Dendritic cell treated with granulocyte-macrophage colony-stimulating factor and Interleukin-4, amounts not matched to agents 40 ng/mL and 50 ng/mL, for 4 days (primary cell): ENCODE results near the gene MFSD11.
"Not testable (repeated sequence)": the region's sequence is repeated elsewhere in the genome, so short reads cannot be mapped to it uniquely, and the experiment has no call there.

Source experiments
- H3K27ac Mint-ChIP-seq: one replicate; pipeline ENCODE4 v1.8.0; 2022; ENCODE audit warnings: mild to moderate bottlenecking, mixed read lengths
- H3K27me3 Mint-ChIP-seq: one replicate; pipeline ENCODE4 v1.8.0; 2022; ENCODE audit warnings: mild to moderate bottlenecking, mixed read lengths
- H3K36me3 Mint-ChIP-seq: one replicate; pipeline ENCODE4 v1.8.0; 2022; ENCODE audit warnings: low read depth, mixed read lengths
- H3K4me1 Mint-ChIP-seq: one replicate; pipeline ENCODE4 v1.8.0; 2022; ENCODE audit warnings: low read depth, mixed read lengths
- H3K4me3 Mint-ChIP-seq: one replicate; pipeline ENCODE4 v1.8.0; 2022; ENCODE audit warnings: mild to moderate bottlenecking, moderate library complexity, mixed read lengths
- H3K9me3 Mint-ChIP-seq: one replicate; pipeline ENCODE4 v1.8.0; 2022; ENCODE audit warnings: mixed read lengths
- intact Hi-C: fragments of 100-400 bp; cut with micrococcal nuclease; formaldehyde crosslinking; loops from one replicate; pipeline ENCODE4 v1.15.0; 2022

MFSD11 gene

GRCh38 chr17:76737676-76738467 lies at the start of gene MFSD11:
Gene MFSD11 (plus strand): TSS chr17:76738119. CDS start chr17:76738353, 234 bp downstream.
- Mint-ChIP-seq H3K4me3 (peak within 1 kb of the TSS; percentile 92), H3K27me3 (no peaks in the 10 kb centered on the region), H3K9me3 (no peaks in the 10 kb centered on the region), H3K27ac (peak within 1 kb of the TSS; percentile 96), H3K36me3 (peaks cover 78% of the 10 kb centered on the region), H3K4me1 (peaks cover 34% of the 10 kb centered on the region)
- intact Hi-C loops, result loop anchor here (2.0 kb wide), 1 partner anchor 403 kb away; the partner anchor contains the start of gene SEC14L1

GRCh38 chr17:76688165-76688622 lies 49.7 kb upstream of the MFSD11 start:
- Mint-ChIP-seq H3K4me3 (no peak overlapping the region), H3K4me1 (no peaks in the 10 kb centered on the region), H3K27ac (no peak overlapping the region), H3K9me3 (no peaks in the 10 kb centered on the region), H3K36me3 (peaks cover 10% of the 10 kb centered on the region), H3K27me3 (peaks cover 3% of the 10 kb centered on the region)
- intact Hi-C loops, result no loop called here

- H3K4me3 Mint-ChIP-seq, result no peak overlapping the region
- H3K36me3 Mint-ChIP-seq, result peaks cover 10% of the 10 kb centered on the region
- intact Hi-C loops, result no loop called here
- H3K27me3 Mint-ChIP-seq, result peaks cover 3% of the 10 kb centered on the region
- no peak overlapping the region for H3K27ac Mint-ChIP-seq
- no peaks in the 10 kb centered on the region for H3K4me1 Mint-ChIP-seq
- H3K9me3 Mint-ChIP-seq, result no peaks in the 10 kb centered on the region
Observed at GRCh38 chr17:76689859-76690258, 48.1 kb upstream of the MFSD11 start.

GRCh38 chr17:76690596-76691280 lies 47.2 kb upstream of the MFSD11 start:
- intact Hi-C loops, result no loop called here
- Mint-ChIP-seq H3K9me3 (no peaks in the 10 kb centered on the region), H3K27me3 (peaks cover 2% of the 10 kb centered on the region)

GRCh38 chr17:76691379-76692191 lies 46.3 kb upstream of the MFSD11 start:
- Mint-ChIP-seq H3K27me3 (peaks cover 2% of the 10 kb centered on the region), H3K4me1 (no peaks in the 10 kb centered on the region), H3K27ac (no peak overlapping the region), H3K4me3 (no peak overlapping the region), H3K9me3 (no peaks in the 10 kb centered on the region), H3K36me3 (peaks cover 10% of the 10 kb centered on the region)
- intact Hi-C loops, result no loop called here

More at GRCh38 chr17:76690596-76691280, 47.2 kb upstream of the MFSD11 start:
- Mint-ChIP-seq H3K4me3 (no peak overlapping the region), H3K4me1 (no peaks in the 10 kb centered on the region), H3K27ac (no peak overlapping the region), H3K36me3 (peaks cover 10% of the 10 kb centered on the region)

- Mint-ChIP-seq H3K9me3 (no peaks in the 10 kb centered on the region), H3K36me3 (no peaks in the 10 kb centered on the region), H3K4me3 (no peak overlapping the region), H3K4me1 (no peaks in the 10 kb centered on the region), H3K27ac (no peak overlapping the region), H3K27me3 (peaks cover 2% of the 10 kb centered on the region)
- intact Hi-C loops, result no loop called here
Observed at GRCh38 chr17:76695059-76695831, 42.7 kb upstream of the MFSD11 start.

- intact Hi-C loops, result no loop called here
Observed at GRCh38 chr17:76696763-76697701, 40.9 kb upstream of the MFSD11 start.

GRCh38 chr17:76697702-76698465 lies 40.0 kb upstream of the MFSD11 start:
- peaks cover 2% of the 10 kb centered on the region for H3K27me3 Mint-ChIP-seq
- H3K4me1 Mint-ChIP-seq, result no peaks in the 10 kb centered on the region
- H3K27ac Mint-ChIP-seq, result no peak overlapping the region
- intact Hi-C loops, result no loop called here
- no peaks in the 10 kb centered on the region for H3K36me3 Mint-ChIP-seq
- no peaks in the 10 kb centered on the region for H3K9me3 Mint-ChIP-seq
- H3K4me3 Mint-ChIP-seq, result no peak overlapping the region

More at GRCh38 chr17:76696763-76697701, 40.9 kb upstream of the MFSD11 start:
- H3K4me1 Mint-ChIP-seq, result no peaks in the 10 kb centered on the region
- H3K27ac Mint-ChIP-seq, result no peak overlapping the region
- peaks cover 2% of the 10 kb centered on the region for H3K27me3 Mint-ChIP-seq
- no peak overlapping the region for H3K4me3 Mint-ChIP-seq
- no peaks in the 10 kb centered on the region for H3K9me3 Mint-ChIP-seq
- H3K36me3 Mint-ChIP-seq, result no peaks in the 10 kb centered on the region

GRCh38 chr17:76698466-76698977 lies 39.4 kb upstream of the MFSD11 start:
- H3K27ac Mint-ChIP-seq, H3K27me3 Mint-ChIP-seq, H3K4me3 Mint-ChIP-seq, intact Hi-C loops, H3K4me1 Mint-ChIP-seq, H3K9me3 Mint-ChIP-seq, H3K36me3 Mint-ChIP-seq: not testable (repeated sequence)

- Mint-ChIP-seq H3K27me3 (peaks cover 2% of the 10 kb centered on the region), H3K27ac (no peak overlapping the region), H3K36me3 (no peaks in the 10 kb centered on the region), H3K4me3 (no peak overlapping the region), H3K9me3 (no peaks in the 10 kb centered on the region), H3K4me1 (no peaks in the 10 kb centered on the region)
- intact Hi-C loops, result no loop called here
Observed at GRCh38 chr17:76700270-76700616, 37.7 kb upstream of the MFSD11 start.

GRCh38 chr17:76700617-76701470 lies 37.1 kb upstream of the MFSD11 start:
- no peaks in the 10 kb centered on the region for H3K9me3 Mint-ChIP-seq
- intact Hi-C loops, result no loop called here
- H3K27ac Mint-ChIP-seq, result no peak overlapping the region
- H3K4me1 Mint-ChIP-seq, result no peaks in the 10 kb centered on the region
- H3K4me3 Mint-ChIP-seq, result no peak overlapping the region
- peaks cover 2% of the 10 kb centered on the region for H3K27me3 Mint-ChIP-seq
- H3K36me3 Mint-ChIP-seq, result no peaks in the 10 kb centered on the region
